ENCODE results near the gene DCP2. TPM values are rescaled to one million over a fixed set of nuclear protein-coding genes. Genes with fewer than 3 reads are reported as not detected.

Gene DCP2
- total and polyA plus RNA-seq, 4 donors: 9.5 to 91.5 (median 29.5) TPM

GRCh38 chr5:113054899-113055298 lies 78.3 kb downstream of the DCP2 start:
- Histone ChIP-seq H3K27me3 (ENCODE audit: control insufficient read depth in 3 of 3, insufficient read depth in 3 of 3, low read length in 2 of 3) (no peaks in the 10 kb centered on the region), H3K9ac (ENCODE audit: insufficient read depth in 1 of 2, low read length in 2 of 2) (no peak overlapping the region), H3K36me3 (ENCODE audit: control insufficient read depth in 4 of 4, insufficient read depth in 4 of 4, low read length in 4 of 4) (peaks cover 0 to 8% (median 3%) of the 10 kb centered on the region in 4 donors), H3K9me3 (ENCODE audit: control insufficient read depth in 4 of 4, insufficient read depth in 3 of 4, low read length in 3 of 4) (no peaks in the 10 kb centered on the region), H3K4me3 (no peak overlapping the region), H3K4me1 (ENCODE audit: control insufficient read depth in 5 of 5, insufficient read depth in 5 of 5, low read length in 5 of 5) (peaks cover 0 to 14% (median 5%) of the 10 kb centered on the region in 5 donors), H3K27ac (ENCODE audit: low read depth in 1 of 2, low read length in 1 of 2) (no peak overlapping the region)
- WGBS, 2 donors: 96 to 97% methylated on average over 11 of the region's 11 CpGs
- TF ChIP-seq CTCF (IDR thresholded peaks at IDR 0.05; ENCODE audit: control extremely low read depth, extremely low read depth): no peak
- no peak for ATAC-seq (ENCODE audit: insufficient read depth, low FRiP score)
- no peak for DNase-seq

GRCh38 chr5:113056988-113057387 lies 80.4 kb downstream of the DCP2 start:
- no peaks in the 10 kb centered on the region for H3K9me3 ChIP-seq (ENCODE audit: control insufficient read depth in 4 of 4, insufficient read depth in 3 of 4, low read length in 3 of 4)
- H3K4me3 ChIP-seq: no peak overlapping the region
- no peak for ATAC-seq (ENCODE audit: insufficient read depth, low FRiP score)
- H3K27ac ChIP-seq (ENCODE audit: low read depth in 1 of 2, low read length in 1 of 2): no peak overlapping the region
- DNase-seq: no peak
- peaks cover 0 to 15% (median 3%) of the 10 kb centered on the region in 5 donors for H3K4me1 ChIP-seq (ENCODE audit: control insufficient read depth in 5 of 5, insufficient read depth in 5 of 5, low read length in 5 of 5)
- peaks cover 0 to 8% (median 3%) of the 10 kb centered on the region in 4 donors for H3K36me3 ChIP-seq (ENCODE audit: control insufficient read depth in 4 of 4, insufficient read depth in 4 of 4, low read length in 4 of 4)
- 65 to 72% methylated on average over 5 of the region's 5 CpGs for WGBS, 2 donors
- no peak for TF ChIP-seq CTCF (IDR thresholded peaks at IDR 0.05; ENCODE audit: control extremely low read depth, extremely low read depth)
- H3K27me3 ChIP-seq (ENCODE audit: control insufficient read depth in 3 of 3, insufficient read depth in 3 of 3, low read length in 2 of 3): no peaks in the 10 kb centered on the region
- H3K9ac ChIP-seq (ENCODE audit: insufficient read depth in 1 of 2, low read length in 2 of 2): no peak overlapping the region

GRCh38 chr5:113057557-113057984 lies 81.0 kb downstream of the DCP2 start:
- no peak overlapping the region for H3K27ac ChIP-seq (ENCODE audit: low read depth in 1 of 2, low read length in 1 of 2)
- DNase-seq: no peak
- WGBS, 2 donors: 83% methylated on average over 14 of the region's 14 CpGs

More at GRCh38 chr5:113057557-113057984, 81.0 kb downstream of the DCP2 start:
- no peak overlapping the region for H3K4me3 ChIP-seq
- no peak for ATAC-seq (ENCODE audit: insufficient read depth, low FRiP score)
- H3K9ac ChIP-seq (ENCODE audit: insufficient read depth in 1 of 2, low read length in 2 of 2): no peak overlapping the region
- peaks cover 0 to 15% (median 3%) of the 10 kb centered on the region in 5 donors for H3K4me1 ChIP-seq (ENCODE audit: control insufficient read depth in 5 of 5, insufficient read depth in 5 of 5, low read length in 5 of 5)
- H3K9me3 ChIP-seq (ENCODE audit: control insufficient read depth in 4 of 4, insufficient read depth in 3 of 4, low read length in 3 of 4): no peaks in the 10 kb centered on the region
- H3K36me3 ChIP-seq (ENCODE audit: control insufficient read depth in 4 of 4, insufficient read depth in 4 of 4, low read length in 4 of 4): peaks cover 0 to 8% (median 3%) of the 10 kb centered on the region in 4 donors
- TF ChIP-seq CTCF (IDR thresholded peaks at IDR 0.05; ENCODE audit: control extremely low read depth, extremely low read depth): no peak
- no peaks in the 10 kb centered on the region for H3K27me3 ChIP-seq (ENCODE audit: control insufficient read depth in 3 of 3, insufficient read depth in 3 of 3, low read length in 2 of 3)

Data from lung (tissue), 12 donors.